Type B pancreatic cell (in vitro differentiated cells): ENCODE results near the gene DMTF1. TPM values are rescaled to one million over a fixed set of nuclear protein-coding genes. Genes with fewer than 3 reads are reported as not detected.

ENCODE experiments used
- DNase-seq: peaks from one replicate; pipeline ENCODE4 v3.0.0; 2021; ENCODE audit warnings: mixed read lengths; ENCODE audit not compliant: unreplicated experiment; ENCODE audit errors: extremely low spot score
- H3K27ac Mint-ChIP-seq: 2 replicates; pipeline ENCODE4 v1.8.0; 2021; ENCODE audit warnings: mild to moderate bottlenecking, mixed read lengths
- H3K27me3 Mint-ChIP-seq: 2 replicates; pipeline ENCODE4 v1.8.0; 2021; ENCODE audit warnings: mixed read lengths
- H3K36me3 Mint-ChIP-seq: 2 replicates; pipeline ENCODE4 v1.8.0; 2021; ENCODE audit warnings: mixed read lengths
- H3K4me1 Mint-ChIP-seq: one replicate; pipeline ENCODE4 v1.8.0; 2021; ENCODE audit warnings: mixed read lengths; ENCODE audit not compliant: unreplicated experiment
- H3K4me3 Mint-ChIP-seq: 2 replicates; pipeline ENCODE4 v1.8.0; 2021; ENCODE audit warnings: mild to moderate bottlenecking, mixed read lengths
- H3K9me3 Mint-ChIP-seq: 2 replicates; pipeline ENCODE4 v1.8.0; 2021; ENCODE audit warnings: mixed read lengths
- total RNA-seq: library from RNA; stranded (reverse); gene quantifications from 2 replicates; pipeline ENCODE4 v1.2.1, GENCODE V29; 2021; ENCODE audit warnings: low replicate concordance
- TF ChIP-seq, protein P1 (sequence below): fragments of 200-600 bp; sonication (generic); conservative IDR thresholded peaks from 2 replicates; pipeline ENCODE4 v1.5.0; 2021; ENCODE audit warnings: antibody characterized with exemption, mild to moderate bottlenecking

Gene DMTF1
- total RNA-seq, 1 donor from 2014 or later: 103 TPM

DNA sequence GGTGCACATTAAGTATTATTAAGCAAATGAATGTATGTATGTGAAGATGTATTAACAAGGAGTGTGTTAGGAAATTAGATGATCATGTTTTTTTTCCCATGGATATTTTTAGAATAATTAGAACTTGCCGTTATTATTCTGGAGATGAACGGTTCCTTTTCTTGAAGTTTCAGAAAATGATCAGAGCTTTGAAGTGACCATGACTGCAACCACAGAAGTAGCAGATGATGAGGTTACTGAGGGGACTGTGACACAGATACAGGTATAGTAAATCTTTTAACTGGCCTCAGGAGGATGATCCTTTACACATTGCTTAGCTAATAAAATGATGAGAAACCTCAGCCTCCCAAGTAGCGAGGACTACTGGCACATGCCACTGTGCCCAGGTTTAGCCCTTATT lies 18.6 kb downstream of the DMTF1 start:
- no peaks in the 10 kb centered on the region for H3K4me1 Mint-ChIP-seq
- no peaks in the 10 kb centered on the region for H3K27me3 Mint-ChIP-seq
- no peak for DNase-seq
- H3K36me3 Mint-ChIP-seq: peaks cover 49% of the 10 kb centered on the region
- H3K4me3 Mint-ChIP-seq: no peak overlapping the region
- TF ChIP-seq, protein P1, sequence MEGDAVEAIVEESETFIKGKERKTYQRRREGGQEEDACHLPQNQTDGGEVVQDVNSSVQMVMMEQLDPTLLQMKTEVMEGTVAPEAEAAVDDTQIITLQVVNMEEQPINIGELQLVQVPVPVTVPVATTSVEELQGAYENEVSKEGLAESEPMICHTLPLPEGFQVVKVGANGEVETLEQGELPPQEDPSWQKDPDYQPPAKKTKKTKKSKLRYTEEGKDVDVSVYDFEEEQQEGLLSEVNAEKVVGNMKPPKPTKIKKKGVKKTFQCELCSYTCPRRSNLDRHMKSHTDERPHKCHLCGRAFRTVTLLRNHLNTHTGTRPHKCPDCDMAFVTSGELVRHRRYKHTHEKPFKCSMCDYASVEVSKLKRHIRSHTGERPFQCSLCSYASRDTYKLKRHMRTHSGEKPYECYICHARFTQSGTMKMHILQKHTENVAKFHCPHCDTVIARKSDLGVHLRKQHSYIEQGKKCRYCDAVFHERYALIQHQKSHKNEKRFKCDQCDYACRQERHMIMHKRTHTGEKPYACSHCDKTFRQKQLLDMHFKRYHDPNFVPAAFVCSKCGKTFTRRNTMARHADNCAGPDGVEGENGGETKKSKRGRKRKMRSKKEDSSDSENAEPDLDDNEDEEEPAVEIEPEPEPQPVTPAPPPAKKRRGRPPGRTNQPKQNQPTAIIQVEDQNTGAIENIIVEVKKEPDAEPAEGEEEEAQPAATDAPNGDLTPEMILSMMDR: no peak
- H3K9me3 Mint-ChIP-seq: no peaks in the 10 kb centered on the region
- H3K27ac Mint-ChIP-seq: no peak overlapping the region

DNA sequence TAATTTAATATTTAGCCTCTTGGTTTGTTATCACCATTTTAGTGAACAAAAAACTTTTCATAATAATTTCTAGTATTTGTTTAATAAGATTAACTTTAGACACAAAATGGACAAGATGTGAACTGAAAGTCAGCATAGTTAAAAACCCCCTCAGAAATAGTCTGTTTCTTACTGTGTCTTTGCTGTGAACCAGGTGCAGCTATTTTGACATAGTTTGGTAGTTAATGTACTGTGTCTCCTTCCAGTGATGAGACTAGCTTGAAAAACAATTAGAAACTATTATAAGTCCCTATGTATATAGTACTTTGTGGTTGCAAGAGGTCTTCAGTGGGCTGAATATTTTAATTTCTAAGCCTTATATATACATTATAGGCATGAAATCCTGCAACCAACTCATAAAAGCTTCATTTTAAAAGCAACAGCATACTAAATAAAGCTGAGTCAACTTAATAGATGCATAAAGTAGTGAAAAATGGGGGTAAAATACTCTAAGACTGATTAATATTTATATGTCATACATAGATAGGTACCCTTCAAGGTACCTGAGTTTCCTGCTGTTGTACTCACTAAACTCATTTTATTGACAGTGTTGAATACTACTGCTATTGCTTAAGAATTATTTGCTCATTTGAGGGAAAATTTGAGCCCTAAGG lies 19.2 kb downstream of the DMTF1 start:
- H3K4me3 Mint-ChIP-seq: no peak overlapping the region
- no peaks in the 10 kb centered on the region for H3K4me1 Mint-ChIP-seq
- no peak overlapping the region for H3K27ac Mint-ChIP-seq
- DNase-seq: no peak
- peaks cover 49% of the 10 kb centered on the region for H3K36me3 Mint-ChIP-seq
- H3K27me3 Mint-ChIP-seq: no peaks in the 10 kb centered on the region
- TF ChIP-seq, protein P1: no peak
- H3K9me3 Mint-ChIP-seq: no peaks in the 10 kb centered on the region

DNA sequence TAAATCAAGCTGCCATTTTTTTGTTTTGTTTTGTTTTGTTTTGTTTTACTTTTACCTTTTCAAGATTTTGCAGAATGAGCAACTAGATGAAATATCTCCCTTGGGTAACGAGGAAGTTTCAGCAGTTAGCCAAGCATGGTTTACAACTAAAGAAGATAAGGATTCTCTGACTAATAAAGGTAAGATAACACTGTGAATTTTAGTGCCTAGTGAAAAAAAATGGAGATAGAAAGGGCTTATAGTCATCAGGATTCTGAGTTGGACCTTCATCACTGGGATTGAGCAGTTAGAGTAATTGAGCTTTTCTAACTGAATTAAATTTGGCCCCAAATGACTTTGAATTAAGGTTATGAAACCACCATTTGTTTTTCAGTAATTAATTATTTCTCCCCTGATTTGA lies 21.2 kb downstream of the DMTF1 start:
- H3K4me1 Mint-ChIP-seq: no peaks in the 10 kb centered on the region
- H3K36me3 Mint-ChIP-seq: peaks cover 49% of the 10 kb centered on the region
- H3K27ac Mint-ChIP-seq: no peak overlapping the region
- no peaks in the 10 kb centered on the region for H3K9me3 Mint-ChIP-seq
- no peaks in the 10 kb centered on the region for H3K27me3 Mint-ChIP-seq
- no peak for DNase-seq
- no peak overlapping the region for H3K4me3 Mint-ChIP-seq
- TF ChIP-seq, protein P1: no peak

DNA sequence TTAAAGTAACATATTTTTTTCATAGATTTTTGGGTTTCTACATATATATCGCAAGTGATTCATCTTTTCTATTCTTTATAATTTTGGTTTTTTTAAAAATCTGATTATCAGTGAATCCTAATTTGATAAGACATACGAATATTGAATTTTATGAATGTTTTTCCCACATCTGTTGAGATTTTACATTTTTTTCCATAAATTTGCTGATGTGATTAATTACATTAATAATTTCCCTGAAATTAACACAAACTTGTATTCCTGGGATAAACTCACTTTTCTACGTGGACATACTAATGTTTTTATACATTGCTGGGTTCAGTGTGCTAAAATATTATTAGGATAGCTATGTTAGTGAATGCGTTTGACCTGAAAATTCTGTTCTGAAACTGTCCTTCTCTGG lies 26.1 kb downstream of the DMTF1 start:
- Mint-ChIP-seq H3K4me3 (no peak overlapping the region), H3K36me3 (peaks cover 50% of the 10 kb centered on the region), H3K27ac (no peak overlapping the region), H3K27me3 (no peaks in the 10 kb centered on the region), H3K9me3 (no peaks in the 10 kb centered on the region), H3K4me1 (no peaks in the 10 kb centered on the region)
- TF ChIP-seq, protein P1: no peak
- DNase-seq: no peak

DNA sequence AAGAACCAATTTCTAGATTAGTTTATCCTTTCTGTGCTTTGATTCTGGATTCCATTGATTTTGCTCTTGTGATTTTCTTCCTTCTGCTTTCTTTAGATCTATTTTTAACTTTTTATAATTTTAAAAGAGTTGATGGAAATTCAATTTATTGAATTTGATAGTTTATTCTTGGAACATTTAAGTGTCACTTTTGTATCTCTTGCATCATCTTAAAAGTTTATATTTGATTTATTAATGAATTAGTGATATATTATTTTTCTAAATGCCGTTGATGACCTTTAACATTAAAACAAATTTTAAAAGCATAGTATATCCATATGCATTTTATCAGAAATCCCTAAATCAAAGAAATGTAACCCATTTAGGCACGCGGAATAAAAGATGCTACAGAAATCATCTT lies 26.9 kb downstream of the DMTF1 start:
- no peaks in the 10 kb centered on the region for H3K4me1 Mint-ChIP-seq
- no peak overlapping the region for H3K4me3 Mint-ChIP-seq
- DNase-seq: no peak
- no peak overlapping the region for H3K27ac Mint-ChIP-seq
- no peaks in the 10 kb centered on the region for H3K9me3 Mint-ChIP-seq
- H3K27me3 Mint-ChIP-seq: no peaks in the 10 kb centered on the region
- peaks cover 49% of the 10 kb centered on the region for H3K36me3 Mint-ChIP-seq
- TF ChIP-seq, protein P1: no peak

DNA sequence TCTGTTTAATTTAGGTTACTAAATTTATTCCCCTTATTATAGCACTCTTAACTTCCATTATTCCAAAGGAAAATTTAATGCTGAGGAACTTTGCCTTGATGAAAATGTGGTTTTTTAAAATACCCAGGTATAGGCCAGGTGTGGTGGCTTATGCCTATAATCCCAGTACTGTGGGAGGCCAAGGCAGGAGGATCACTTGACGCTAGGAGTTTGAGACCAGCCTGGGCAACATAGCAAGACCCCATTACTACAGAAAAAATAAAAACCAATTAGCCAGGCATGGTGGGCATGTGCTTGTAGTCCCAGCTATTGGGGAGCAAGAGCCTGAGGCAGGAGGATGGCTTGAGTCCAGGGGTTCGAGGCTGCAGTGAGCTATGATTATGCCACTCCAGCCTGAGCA lies 34.9 kb downstream of the DMTF1 start:
- Mint-ChIP-seq H3K27me3 (no peaks in the 10 kb centered on the region), H3K4me1 (no peaks in the 10 kb centered on the region), H3K4me3 (no peak overlapping the region), H3K36me3 (peaks cover 49% of the 10 kb centered on the region), H3K9me3 (no peaks in the 10 kb centered on the region), H3K27ac (no peak overlapping the region)
- TF ChIP-seq, protein P1: no peak
- no peak for DNase-seq
